Omental fat pad (tissue), 4 donors: ENCODE data around the gene PGM3. TPM values are rescaled to one million over a fixed set of nuclear protein-coding genes. Genes with fewer than 3 reads are reported as not detected.
"Not testable (repeated sequence)": the region's sequence is repeated elsewhere in the genome, so short reads cannot be mapped to it uniquely, and the experiment has no call there.

Source experiments
- ATAC-seq: fragments of 150-250 bp; one replicate; pipeline ENCODE4 v1.9.1; 2016; ENCODE audit warnings: mild to moderate bottlenecking, moderate library complexity; ENCODE audit not compliant: low FRiP score
- DNase-seq: peaks from one replicate; pipeline ENCODE4 v3.0.0-alpha.2; 2019; ENCODE audit warnings: low spot score
- total RNA-seq, 4 donors: library from RNA; depleted of rRNA; stranded (reverse); fragments of >200 nt; gene quantifications; one replicate each; pipeline ENCODE4 v1.1.0, GENCODE V29; 2016
- TF ChIP-seq, protein P1 (sequence below), 3 donors: fragments of 450-650 bp; IDR thresholded peaks; one replicate each; pipeline ENCODE4 v1.5.1; 2016 to 2017; ENCODE audit warnings: antibody characterized with exemption in 3 of 3, mild to moderate bottlenecking in 3 of 3, moderate library complexity in 2 of 3

The PGM3 gene
- total RNA-seq, 4 donors from 2014 or later, result 22.5 to 81.3 (median 53.7) TPM

GRCh38 chr6:83198486-83199172 lies 5.6 kb upstream of the PGM3 start:
- ATAC-seq (no peak), DNase-seq (no peak)
- TF ChIP-seq, protein P1, sequence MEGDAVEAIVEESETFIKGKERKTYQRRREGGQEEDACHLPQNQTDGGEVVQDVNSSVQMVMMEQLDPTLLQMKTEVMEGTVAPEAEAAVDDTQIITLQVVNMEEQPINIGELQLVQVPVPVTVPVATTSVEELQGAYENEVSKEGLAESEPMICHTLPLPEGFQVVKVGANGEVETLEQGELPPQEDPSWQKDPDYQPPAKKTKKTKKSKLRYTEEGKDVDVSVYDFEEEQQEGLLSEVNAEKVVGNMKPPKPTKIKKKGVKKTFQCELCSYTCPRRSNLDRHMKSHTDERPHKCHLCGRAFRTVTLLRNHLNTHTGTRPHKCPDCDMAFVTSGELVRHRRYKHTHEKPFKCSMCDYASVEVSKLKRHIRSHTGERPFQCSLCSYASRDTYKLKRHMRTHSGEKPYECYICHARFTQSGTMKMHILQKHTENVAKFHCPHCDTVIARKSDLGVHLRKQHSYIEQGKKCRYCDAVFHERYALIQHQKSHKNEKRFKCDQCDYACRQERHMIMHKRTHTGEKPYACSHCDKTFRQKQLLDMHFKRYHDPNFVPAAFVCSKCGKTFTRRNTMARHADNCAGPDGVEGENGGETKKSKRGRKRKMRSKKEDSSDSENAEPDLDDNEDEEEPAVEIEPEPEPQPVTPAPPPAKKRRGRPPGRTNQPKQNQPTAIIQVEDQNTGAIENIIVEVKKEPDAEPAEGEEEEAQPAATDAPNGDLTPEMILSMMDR (IDR thresholded peaks at IDR 0.05), result no peak

DNA sequence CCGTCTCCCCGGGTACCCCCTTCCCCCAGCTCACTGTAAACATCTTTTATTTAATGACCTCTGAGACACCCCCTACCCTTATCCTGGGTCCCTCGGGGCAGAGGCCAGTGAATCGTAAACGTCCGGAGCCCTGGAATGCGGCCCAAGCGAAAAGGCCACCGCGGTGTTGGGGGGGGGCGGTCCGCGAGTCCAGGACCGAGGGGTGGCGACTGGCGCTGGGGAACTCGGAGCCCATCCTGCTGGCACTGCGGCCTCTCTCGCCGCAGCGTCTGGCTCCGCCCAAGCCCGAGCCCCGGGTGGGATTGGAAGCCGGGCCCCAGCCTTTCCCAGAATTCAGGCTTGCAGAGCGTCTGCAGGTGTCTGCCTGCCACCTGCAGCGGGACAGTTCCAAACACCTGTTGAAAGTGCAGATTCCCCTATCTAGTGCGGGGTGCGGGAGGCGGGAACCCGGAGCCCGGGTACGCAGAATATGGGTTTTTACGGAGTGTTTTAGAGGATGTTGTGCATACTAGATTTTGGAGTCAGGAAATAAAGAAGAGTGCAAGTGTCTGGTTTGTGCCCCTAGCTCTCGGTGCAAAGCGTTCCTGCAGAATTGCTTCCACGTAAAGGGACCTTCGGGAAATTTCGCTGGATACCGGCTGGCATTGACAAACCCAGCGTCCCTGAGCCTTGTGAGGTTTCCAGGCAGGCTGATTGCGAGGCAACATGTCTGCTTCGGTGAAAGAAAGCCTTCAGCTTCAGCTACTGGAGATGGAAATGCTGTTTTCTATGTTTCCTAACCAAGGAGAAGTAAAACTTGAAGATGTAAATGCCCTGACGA lies 892 bp upstream of the PGM3 start:
- ATAC-seq (peak; percentile 72), DNase-seq (no peak)
- TF ChIP-seq, protein P1 (IDR thresholded peaks at IDR 0.05), result no peak

GRCh38 chr6:83192456-83192855 lies 609 bp downstream of the PGM3 start:
- DNase-seq, result no peak
- TF ChIP-seq, protein P1 (IDR thresholded peaks at IDR 0.05), result no peak

DNA sequence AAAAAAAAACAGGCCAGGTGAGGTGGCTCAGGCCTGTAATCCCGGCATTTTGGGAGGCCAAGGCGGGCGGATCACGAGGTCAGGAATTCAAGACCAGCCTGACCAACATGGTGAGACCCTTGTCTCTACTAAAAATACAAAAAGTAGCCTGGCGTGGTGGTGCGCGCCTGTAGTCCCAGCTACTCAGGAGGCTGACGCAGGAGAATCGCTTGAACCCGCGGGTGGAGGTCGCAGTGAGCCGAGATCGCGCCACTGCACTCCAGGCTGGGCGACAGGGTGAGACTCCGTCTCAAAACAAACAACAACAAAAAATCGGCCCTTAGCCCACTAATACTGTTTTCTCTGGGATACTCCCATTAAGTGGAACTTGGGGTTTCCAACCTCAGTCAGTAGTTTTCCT lies 1.1 kb downstream of the PGM3 start:
- ATAC-seq, DNase-seq: not testable (repeated sequence)

More at GRCh38 chr6:83192456-83192855, 609 bp downstream of the PGM3 start:
- ATAC-seq, result no peak

DNA sequence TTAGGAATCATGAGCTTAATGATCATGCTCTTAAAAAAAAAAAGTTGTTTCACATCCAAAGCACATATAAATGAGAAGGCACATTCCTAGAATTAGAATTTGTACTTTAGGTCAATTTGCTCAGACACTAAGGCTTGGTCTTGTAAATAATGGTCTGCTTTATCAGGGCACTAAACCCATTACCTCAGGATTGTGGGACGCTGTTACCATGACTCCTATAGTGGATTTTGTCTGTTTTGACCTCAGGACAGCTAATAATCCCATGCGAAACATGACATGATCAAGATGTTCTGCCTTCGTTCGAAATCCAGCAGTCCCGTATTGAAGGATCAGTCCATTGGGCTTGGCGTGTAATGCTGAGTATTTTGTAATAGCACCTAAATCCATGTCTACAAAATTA lies 2.4 kb downstream of the PGM3 start:
- DNase-seq, result no peak
- TF ChIP-seq, protein P1 (IDR thresholded peaks at IDR 0.05), result no peak
- no peak for ATAC-seq

DNA sequence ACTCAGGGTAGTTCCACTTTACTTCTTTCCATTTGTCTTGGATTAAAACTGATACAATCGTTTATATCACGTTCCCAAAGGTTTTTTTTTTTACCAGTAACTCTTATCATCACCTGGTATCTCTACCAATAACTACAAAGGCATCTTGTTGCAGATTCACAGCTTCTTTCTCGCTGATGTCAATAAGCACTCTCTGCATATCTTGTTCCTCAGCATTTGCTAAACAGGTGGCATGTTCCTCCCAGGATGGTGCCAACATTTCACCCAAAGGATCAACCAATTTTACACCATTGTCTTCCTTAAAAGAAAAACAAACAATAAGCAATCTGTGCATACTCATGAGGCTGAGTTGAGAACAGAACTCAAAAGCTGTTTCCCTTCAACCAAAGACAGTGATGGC lies 4.6 kb downstream of the PGM3 start:
- ATAC-seq, result no peak

GRCh38 chr6:83185096-83185495 lies 8.0 kb downstream of the PGM3 start:
- ATAC-seq (no peak), DNase-seq (no peak)
- TF ChIP-seq, protein P1 (IDR thresholded peaks at IDR 0.05), result no peak

More for the DNA sequence above, 4.6 kb downstream of the PGM3 start:
- TF ChIP-seq, protein P1 (IDR thresholded peaks at IDR 0.05), result no peak
- DNase-seq, result no peak
